Breast epithelium (tissue), 3 donors: ENCODE results near the gene HPS3.

Experiments used
- CTCF ChIP-seq, 3 donors: fragments of 450-650 bp; IDR thresholded peaks; one replicate each; pipeline ENCODE4 v1.5.1; 2016 to 2017; ENCODE audit warnings: antibody characterized with exemption in 3 of 3, mild to moderate bottlenecking in 3 of 3, moderate library complexity in 3 of 3
- POLR2A ChIP-seq: fragments of 450-650 bp; IDR thresholded peaks from one replicate; pipeline ENCODE4 v1.6.1; 2016; ENCODE audit warnings: antibody characterized with exemption, mild to moderate bottlenecking, moderate library complexity
- POLR2AphosphoS5 ChIP-seq, 3 donors: sonication (generic); formaldehyde crosslinking; IDR thresholded peaks; one replicate each; pipeline ENCODE4 v1.6.1; 2017; ENCODE audit warnings: antibody characterized with exemption in 3 of 3

GRCh38 chr3:149095487-149095886, 34.0 kb upstream of the HPS3 start:
- TF ChIP-seq CTCF (IDR thresholded peaks at IDR 0.05) (no peak), POLR2A (no peak), POLR2AphosphoS5 (IDR thresholded peaks at IDR 0.05) (no peak)
